Testis (tissue), 3 donors: Measurements from ENCODE around the gene MARCHF3. TPM values are rescaled to one million over a fixed set of nuclear protein-coding genes. Genes with fewer than 3 reads are reported as not detected.

Experiments
- DNase-seq: peaks from one replicate; pipeline ENCODE4 v3.0.0-alpha.2; 2019
- H3K27ac ChIP-seq, 2 donors: fragments of 200-600 bp; sonication (generic); one replicate each; pipeline ENCODE4 v1.5.1; 2019
- H3K27me3 ChIP-seq: fragments of 200-600 bp; sonication (generic); one replicate; pipeline ENCODE4 v1.5.1; 2019
- H3K36me3 ChIP-seq: fragments of 200-600 bp; sonication (generic); one replicate; pipeline ENCODE4 v1.5.1; 2017; ENCODE audit warnings: low read depth; ENCODE audit errors: missing control alignments
- H3K4me1 ChIP-seq: fragments of 200-600 bp; sonication (generic); one replicate; pipeline ENCODE4 v1.5.1; 2019
- H3K4me3 ChIP-seq, 2 donors: fragments of 200-600 bp; sonication (generic); one replicate each; pipeline ENCODE4 v1.5.1; 2017 to 2019
- H3K9me3 ChIP-seq: fragments of 200-600 bp; sonication (generic); one replicate; pipeline ENCODE4 v1.5.1; 2017
- POLR2A ChIP-seq: fragments of 450-650 bp; IDR thresholded peaks from one replicate; pipeline ENCODE4 v1.6.1; 2017; ENCODE audit warnings: antibody characterized with exemption, mild to moderate bottlenecking, moderate library complexity
- WGBS, 2 donors: methylation state at CpG; one replicate each; pipeline ENCODE4 v1.1.5; 2018; 5-methylcytosine and 5-hydroxymethylcytosine counted together
- intact Hi-C: fragments of 100-400 bp; cut with DNase I; formaldehyde crosslinking; loops from one replicate; pipeline ENCODE4 v1.15.1; 2023; ENCODE audit warnings: low total_unique reads
- polyA plus RNA-seq: library from polyadenylated mRNA; stranded (reverse); fragments of 350-450 nt; fragmentation: Illumina TruSeq; extraction: RNeasy Lipid Tissue Mini Kit (QIAGEN cat#74804); gene quantifications from one replicate; pipeline ENCODE4 v1.2.3, GENCODE V29; 2014; ENCODE audit warnings: low read depth, low replicate concordance; ENCODE audit not compliant: insufficient read depth
- total RNA-seq, 2 donors: library from RNA; depleted of rRNA; stranded (reverse); fragments of >200 nt; gene quantifications; one replicate each; pipeline ENCODE4 v1.2.3, GENCODE V29; 2016
- TF ChIP-seq, protein P1 (sequence below), 3 experiments: fragments of 450-650 bp in 2 of 3; fragments of 200-600 bp in 1 of 3; sonication (generic) in 1 of 3; IDR thresholded peaks; one replicate each; pipeline ENCODE4 v1.5.1; 2016 to 2019; ENCODE audit warnings: antibody characterized with exemption in 3 of 3, mild to moderate bottlenecking in 2 of 3, moderate library complexity in 1 of 3

The MARCHF3 gene
- total and polyA plus RNA-seq, 3 donors from 2014 or later = 34.0 to 81.9 (median 38.8) TPM

DNA sequence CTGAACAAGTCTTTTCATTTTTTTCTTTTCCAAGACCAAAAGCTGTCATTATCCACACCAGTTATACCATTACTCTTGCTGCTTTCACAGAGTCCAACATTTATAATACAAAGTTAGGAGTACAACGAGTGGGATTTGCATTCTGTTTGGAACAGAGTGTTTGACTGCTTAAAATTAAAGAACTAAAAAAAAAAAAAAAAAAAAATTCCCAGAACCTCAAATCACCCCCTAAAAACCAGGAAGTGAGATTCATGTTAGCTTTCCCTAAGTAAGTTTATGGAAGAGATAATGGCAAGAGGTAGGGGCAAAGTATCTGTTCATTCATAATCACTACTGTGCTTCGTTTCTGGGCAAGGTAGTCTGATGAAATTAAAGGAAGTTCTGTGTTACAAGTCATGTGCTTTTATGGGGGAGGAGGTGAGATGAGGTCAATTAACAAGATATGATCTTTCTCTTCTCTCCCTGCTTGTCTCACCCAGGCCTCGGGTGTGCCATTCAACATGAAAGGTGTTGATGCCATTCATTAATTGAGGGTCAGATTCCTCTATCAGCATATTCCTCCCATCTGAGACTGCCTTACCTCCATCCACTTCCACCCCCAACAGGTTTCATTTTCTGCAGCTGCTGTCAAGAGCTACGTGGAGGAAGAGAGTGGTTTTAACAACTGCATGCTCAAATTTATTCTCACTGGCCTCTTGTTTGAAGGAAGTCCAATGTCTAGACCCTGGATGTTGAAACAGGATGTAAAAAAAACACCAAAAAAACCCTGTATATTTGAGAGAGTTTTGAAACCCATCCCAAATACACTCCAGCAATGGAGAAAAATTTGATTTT, 58.1 kb downstream of the MARCHF3 start:
- no peak for DNase-seq
- H3K27ac ChIP-seq = no peak overlapping the region

DNA sequence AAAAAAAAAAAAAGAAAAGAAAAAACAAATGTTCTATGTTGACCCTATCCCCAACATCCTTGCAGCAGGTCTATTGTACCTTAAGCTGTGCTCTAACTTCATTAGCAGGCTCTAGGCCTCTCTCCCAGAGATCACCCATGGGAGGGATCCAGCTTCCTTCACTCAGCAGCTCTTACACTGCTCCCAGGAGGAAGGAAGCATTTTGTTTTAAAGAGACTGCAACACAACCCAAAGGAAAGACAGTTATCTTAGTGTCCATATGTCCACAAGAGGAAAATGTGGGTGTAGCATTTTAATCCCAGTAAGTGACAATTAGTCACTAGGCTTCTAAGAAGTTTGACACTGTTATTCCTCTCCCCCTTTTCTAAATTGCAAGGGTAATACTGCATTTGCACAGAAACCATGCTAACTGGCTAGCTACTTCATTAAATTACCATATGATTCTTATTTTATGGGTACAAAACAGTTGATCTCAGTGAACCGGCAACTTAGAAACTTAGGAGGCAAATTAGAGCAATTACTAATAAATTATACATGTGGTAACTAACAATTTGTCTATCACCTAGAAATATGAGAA, 58.8 kb downstream of the MARCHF3 start:
- no peaks in the 10 kb centered on the region for H3K9me3 ChIP-seq
- no peak overlapping the region for H3K27ac ChIP-seq
- 89 to 94% methylated on average over 1 of the region's 1 CpG for WGBS, 2 donors
- no peak for DNase-seq
- H3K36me3 ChIP-seq = no peaks in the 10 kb centered on the region
- H3K27me3 ChIP-seq = no peaks in the 10 kb centered on the region
- no peaks in the 10 kb centered on the region for H3K4me1 ChIP-seq
- no peak for TF ChIP-seq POLR2A
- TF ChIP-seq, protein P1, sequence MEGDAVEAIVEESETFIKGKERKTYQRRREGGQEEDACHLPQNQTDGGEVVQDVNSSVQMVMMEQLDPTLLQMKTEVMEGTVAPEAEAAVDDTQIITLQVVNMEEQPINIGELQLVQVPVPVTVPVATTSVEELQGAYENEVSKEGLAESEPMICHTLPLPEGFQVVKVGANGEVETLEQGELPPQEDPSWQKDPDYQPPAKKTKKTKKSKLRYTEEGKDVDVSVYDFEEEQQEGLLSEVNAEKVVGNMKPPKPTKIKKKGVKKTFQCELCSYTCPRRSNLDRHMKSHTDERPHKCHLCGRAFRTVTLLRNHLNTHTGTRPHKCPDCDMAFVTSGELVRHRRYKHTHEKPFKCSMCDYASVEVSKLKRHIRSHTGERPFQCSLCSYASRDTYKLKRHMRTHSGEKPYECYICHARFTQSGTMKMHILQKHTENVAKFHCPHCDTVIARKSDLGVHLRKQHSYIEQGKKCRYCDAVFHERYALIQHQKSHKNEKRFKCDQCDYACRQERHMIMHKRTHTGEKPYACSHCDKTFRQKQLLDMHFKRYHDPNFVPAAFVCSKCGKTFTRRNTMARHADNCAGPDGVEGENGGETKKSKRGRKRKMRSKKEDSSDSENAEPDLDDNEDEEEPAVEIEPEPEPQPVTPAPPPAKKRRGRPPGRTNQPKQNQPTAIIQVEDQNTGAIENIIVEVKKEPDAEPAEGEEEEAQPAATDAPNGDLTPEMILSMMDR (IDR thresholded peaks at IDR 0.05) = no peak
- H3K4me3 ChIP-seq = no peak overlapping the region
- intact Hi-C loops = no loop called here

More for the DNA sequence above, 58.1 kb downstream of the MARCHF3 start:
- Histone ChIP-seq H3K36me3 (no peaks in the 10 kb centered on the region), H3K4me3 (no peak overlapping the region), H3K27me3 (no peaks in the 10 kb centered on the region), H3K4me1 (no peaks in the 10 kb centered on the region), H3K9me3 (no peaks in the 10 kb centered on the region)
- WGBS, 2 donors = 56 to 67% methylated on average over 4 of the region's 4 CpGs
- TF ChIP-seq, protein P1 (IDR thresholded peaks at IDR 0.05) = no peak
- no peak for TF ChIP-seq POLR2A
- intact Hi-C loops = no loop called here

DNA sequence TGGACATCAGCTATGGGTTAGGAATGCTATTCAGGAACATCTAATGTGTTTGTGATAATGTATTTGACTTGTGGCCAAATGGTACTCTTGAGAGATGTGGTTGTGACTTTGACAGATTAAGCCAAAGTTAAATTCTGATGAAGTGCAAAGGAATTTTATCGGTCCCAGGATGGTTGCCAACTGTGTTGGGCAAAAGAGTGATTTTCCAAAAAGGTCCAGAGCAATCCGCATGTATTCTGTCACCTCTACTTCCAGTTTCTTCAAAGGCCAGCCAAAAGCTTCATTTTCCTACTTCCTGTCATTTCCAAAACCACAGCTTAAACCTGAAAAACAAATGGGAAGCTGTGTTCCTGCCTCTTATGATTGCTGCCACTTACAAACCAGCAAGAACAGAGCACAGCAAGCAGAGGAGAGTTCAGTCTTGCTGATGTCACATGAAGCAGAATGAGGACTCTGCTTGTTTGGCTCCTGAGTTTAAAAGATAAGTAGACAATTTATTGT, 59.8 kb downstream of the MARCHF3 start:
- Histone ChIP-seq H3K4me3 (no peak overlapping the region), H3K9me3 (no peaks in the 10 kb centered on the region), H3K27ac (no peak overlapping the region), H3K4me1 (no peaks in the 10 kb centered on the region), H3K36me3 (no peaks in the 10 kb centered on the region), H3K27me3 (no peaks in the 10 kb centered on the region)
- DNase-seq = no peak
- intact Hi-C loops = no loop called here
- WGBS, 2 donors = 58 to 62% methylated on average over 2 of the region's 2 CpGs
- no peak for TF ChIP-seq POLR2A
- TF ChIP-seq, protein P1 (IDR thresholded peaks at IDR 0.05) = no peak

DNA sequence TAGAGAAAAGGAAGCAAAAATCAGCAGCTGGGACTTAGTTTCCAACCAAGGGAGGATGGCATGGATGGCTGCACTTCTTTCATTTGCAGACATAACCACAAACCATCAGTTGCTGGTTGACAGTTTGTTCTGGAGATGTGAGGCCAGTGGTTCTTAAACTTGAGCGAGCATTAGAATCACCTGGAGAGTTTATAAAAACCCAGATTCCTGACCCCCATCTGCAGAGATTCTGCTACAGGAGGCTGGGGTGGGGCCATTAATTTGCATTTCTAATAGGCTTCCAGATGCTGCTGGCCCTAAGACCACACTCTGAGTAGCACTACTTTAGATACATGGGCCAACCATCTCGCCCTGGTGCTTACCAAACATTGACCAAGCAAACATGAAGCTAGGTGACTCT, 60.8 kb downstream of the MARCHF3 start:
- TF ChIP-seq POLR2A = no peak
- TF ChIP-seq, protein P1 (IDR thresholded peaks at IDR 0.05) = no peak
- Histone ChIP-seq H3K27ac (no peak overlapping the region), H3K9me3 (no peaks in the 10 kb centered on the region), H3K4me3 (no peak overlapping the region), H3K4me1 (no peaks in the 10 kb centered on the region), H3K36me3 (no peaks in the 10 kb centered on the region), H3K27me3 (no peaks in the 10 kb centered on the region)
- intact Hi-C loops = no loop called here
- DNase-seq = no peak
- 89 to 92% methylated on average over 2 of the region's 2 CpGs for WGBS, 2 donors
